AG04450 (cell line): ENCODE measurements around the gene APCDD1L. TPM values are rescaled to one million over a fixed set of nuclear protein-coding genes. Genes with fewer than 3 reads are reported as not detected.
"Not testable (repeated sequence)": the region's sequence is repeated elsewhere in the genome, so short reads cannot be mapped to it uniquely, and the experiment has no call there.

Experiments used
- CTCF ChIA-PET: fragments of 300-600, 350-600 bp; formaldehyde crosslinking; extraction: SDS; loops from one replicate; lab custom pipeline; 2022; ENCODE audit warnings: antibody characterized with exemption, inconsistent platforms; lab: Charles Lee
- POLR2A ChIA-PET: fragments of 350-600 bp; formaldehyde crosslinking; extraction: SDS; loops from one replicate; lab custom pipeline; 2021; ENCODE audit warnings: antibody characterized with exemption, inconsistent platforms; lab: Yijun Ruan, JAX
- DNase-seq: peaks from one replicate; pipeline ENCODE4 v3.0.0-alpha.2; 2011; ENCODE audit warnings: low read depth, low spot score
- H3K27ac ChIP-seq: one replicate; pipeline ENCODE4 v1.5.1; 2012; ENCODE audit warnings: low read depth, low read length, control low read depth
- H3K27me3 ChIP-seq: one replicate; pipeline ENCODE4 v1.6.0; 2012; ENCODE audit warnings: low read length; ENCODE audit not compliant: control insufficient read depth, insufficient read depth
- H3K4me3 ChIP-seq: 2 replicates; pipeline ENCODE4 v1.5.1; 2011; ENCODE audit warnings: mild to moderate bottlenecking, low read depth, low read length, control low read depth
- H3K9me3 ChIP-seq: 2 replicates; pipeline ENCODE4 v1.5.1; 2012; ENCODE audit warnings: low read length; ENCODE audit not compliant: control insufficient read depth, insufficient read depth
- polyA plus RNA-seq: library from polyadenylated mRNA; depleted of rRNA; stranded (reverse); fragments of >200 nt; gene quantifications from 2 replicates; pipeline ENCODE4 v1.2.3, GENCODE V29; 2011
- TF ChIP-seq, protein P1 (sequence below): IDR thresholded peaks from 2 replicates; pipeline ENCODE4 v1.5.1; 2011; ENCODE audit warnings: low read depth, low read length, control low read depth, inconsistent platforms

Gene APCDD1L
- polyA plus RNA-seq, 1 experiment = 8.6 TPM

- CTCF ChIA-PET = interaction anchor here (0.6 to 1.9 kb wide), 5 partner anchors 12 to 432 kb away, joined by 3 to 6 read pairs (median 3); no protein-coding TSS in a partner anchor
- H3K9me3 ChIP-seq = peaks cover 19% of the 10 kb centered on the region
- H3K27me3 ChIP-seq = no peaks in the 10 kb centered on the region
- H3K27ac ChIP-seq = no peak overlapping the region
- POLR2A ChIA-PET = interaction anchor here (0.9 to 1.7 kb wide), 8 partner anchors 13 to 139 kb away, joined by 3 to 5 read pairs (median 3); partner anchors contain the start of genes STX16 and VAPB
- DNase-seq = no peak
- no peak overlapping the region for H3K4me3 ChIP-seq
- TF ChIP-seq, protein P1, sequence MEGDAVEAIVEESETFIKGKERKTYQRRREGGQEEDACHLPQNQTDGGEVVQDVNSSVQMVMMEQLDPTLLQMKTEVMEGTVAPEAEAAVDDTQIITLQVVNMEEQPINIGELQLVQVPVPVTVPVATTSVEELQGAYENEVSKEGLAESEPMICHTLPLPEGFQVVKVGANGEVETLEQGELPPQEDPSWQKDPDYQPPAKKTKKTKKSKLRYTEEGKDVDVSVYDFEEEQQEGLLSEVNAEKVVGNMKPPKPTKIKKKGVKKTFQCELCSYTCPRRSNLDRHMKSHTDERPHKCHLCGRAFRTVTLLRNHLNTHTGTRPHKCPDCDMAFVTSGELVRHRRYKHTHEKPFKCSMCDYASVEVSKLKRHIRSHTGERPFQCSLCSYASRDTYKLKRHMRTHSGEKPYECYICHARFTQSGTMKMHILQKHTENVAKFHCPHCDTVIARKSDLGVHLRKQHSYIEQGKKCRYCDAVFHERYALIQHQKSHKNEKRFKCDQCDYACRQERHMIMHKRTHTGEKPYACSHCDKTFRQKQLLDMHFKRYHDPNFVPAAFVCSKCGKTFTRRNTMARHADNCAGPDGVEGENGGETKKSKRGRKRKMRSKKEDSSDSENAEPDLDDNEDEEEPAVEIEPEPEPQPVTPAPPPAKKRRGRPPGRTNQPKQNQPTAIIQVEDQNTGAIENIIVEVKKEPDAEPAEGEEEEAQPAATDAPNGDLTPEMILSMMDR = no peak
These were observed 3.3 kb downstream of the APCDD1L start for GRCh38 chr20:58511861-58512260.

- DNase-seq = peak; percentile 47
- ChIA-PET POLR2A (interaction anchor here (0.9 to 1.7 kb wide), 7 partner anchors 36 to 139 kb away, joined by 3 to 5 read pairs (median 3); partner anchors contain the start of genes STX16 and VAPB), CTCF (interaction anchor here (0.6 to 1.9 kb wide), 5 partner anchors 14 to 433 kb away, joined by 3 to 6 read pairs (median 3); no protein-coding TSS in a partner anchor)
- Histone ChIP-seq H3K27ac (no peak overlapping the region), H3K4me3 (no peak overlapping the region), H3K9me3 (peaks cover 24% of the 10 kb centered on the region), H3K27me3 (no peaks in the 10 kb centered on the region)
- TF ChIP-seq, protein P1 = no peak
These were observed 3.8 kb downstream of the APCDD1L start for GRCh38 chr20:58511364-58511763.

- no peak overlapping the region for H3K27ac ChIP-seq
- no peak for DNase-seq
- no peaks in the 10 kb centered on the region for H3K27me3 ChIP-seq
- POLR2A ChIA-PET = interaction anchor here (0.9 to 1.7 kb wide), 7 partner anchors 37 to 140 kb away, joined by 3 to 5 read pairs (median 3); partner anchors contain the start of genes STX16 and VAPB
- peaks cover 26% of the 10 kb centered on the region for H3K9me3 ChIP-seq
- TF ChIP-seq, protein P1 = no peak
- CTCF ChIA-PET = interaction anchor here (0.5 to 1.9 kb wide), 6 partner anchors 12 to 277 kb away, joined by 3 to 6 read pairs (median 4); no protein-coding TSS in a partner anchor
- H3K4me3 ChIP-seq = no peak overlapping the region
These were observed 4.3 kb downstream of the APCDD1L start for GRCh38 chr20:58510921-58511320.

DNA sequence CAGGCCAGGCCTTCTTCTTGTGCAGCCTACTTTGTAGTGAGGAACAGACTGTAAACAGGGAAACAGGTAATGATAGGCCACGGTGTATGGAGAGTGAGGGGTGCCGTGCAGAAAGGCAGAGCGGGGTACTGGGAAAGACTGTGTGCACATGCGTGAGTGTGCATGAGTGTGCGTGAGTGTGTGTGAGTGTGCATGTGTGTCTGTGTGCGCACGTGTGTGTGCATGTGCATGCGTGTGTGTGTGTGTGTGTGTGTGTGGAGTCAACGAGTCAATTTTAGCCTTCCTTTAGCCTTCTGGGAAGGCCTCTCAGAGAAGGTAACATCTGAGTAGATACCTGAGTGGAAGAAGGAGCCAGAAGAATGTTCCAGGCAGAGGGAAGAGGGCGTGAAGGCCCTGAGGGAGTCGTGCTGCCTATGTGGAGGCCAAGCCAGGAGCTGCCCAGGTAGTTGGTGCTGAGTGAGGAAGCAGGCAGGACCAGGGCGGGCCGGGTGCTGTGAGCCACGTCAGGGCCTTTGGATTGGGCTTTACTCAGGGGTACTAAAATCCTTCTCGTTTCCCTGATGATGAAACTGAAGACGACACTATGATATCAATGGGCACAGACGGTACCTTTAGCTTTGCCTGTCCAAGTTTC lies 6.3 kb downstream of the APCDD1L start:
- no peak for DNase-seq
- Histone ChIP-seq H3K27ac (no peak overlapping the region), H3K4me3 (no peak overlapping the region), H3K9me3 (peaks cover 39% of the 10 kb centered on the region), H3K27me3 (no peaks in the 10 kb centered on the region)
- TF ChIP-seq, protein P1 = no peak
- CTCF ChIA-PET = interaction anchor here (0.9 kb wide), 1 partner anchor 61 kb away, joined by 4 read pairs; no protein-coding TSS in a partner anchor
- POLR2A ChIA-PET = interaction anchor here (0.6 kb wide), 1 partner anchor 110 kb away, joined by 5 read pairs; no protein-coding TSS in a partner anchor

DNA sequence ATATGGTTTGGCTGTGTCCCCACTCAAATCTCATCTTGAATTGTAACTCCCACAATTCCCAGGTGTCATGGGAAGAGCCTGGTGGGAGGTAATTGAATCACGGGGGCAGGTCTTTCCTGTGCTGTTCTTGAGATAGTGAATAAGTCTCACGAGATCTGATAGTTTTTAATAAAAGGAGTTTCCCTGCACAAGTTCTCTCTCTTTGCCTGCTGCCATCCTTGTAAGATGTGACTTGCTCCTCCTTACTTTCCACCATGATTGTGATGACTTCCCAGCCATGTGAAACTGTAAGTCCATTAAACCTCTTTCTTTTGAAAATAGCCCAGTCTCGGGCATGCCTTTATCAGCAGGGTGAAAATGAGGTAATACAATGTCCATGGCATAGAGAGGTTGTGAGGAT lies 8.2 kb downstream of the APCDD1L start:
- H3K4me3 ChIP-seq, POLR2A ChIA-PET, H3K27ac ChIP-seq, CTCF ChIA-PET, H3K27me3 ChIP-seq, DNase-seq: not testable (repeated sequence)
- peaks cover 43% of the 10 kb centered on the region for H3K9me3 ChIP-seq
